H9 (cell line): Measurements from ENCODE around the gene MGAT4B. TPM values are rescaled to one million over a fixed set of nuclear protein-coding genes. Genes with fewer than 3 reads are reported as not detected.
A peak's percentile ranks its signal among the peaks of the same experiment; 100 is the strongest.

Experiments used
- DNase-seq: peaks from one replicate; pipeline ENCODE4 v3.0.0-alpha.2; 2017
- H2AFZ ChIP-seq: one replicate; pipeline ENCODE4 v1.6.1; 2013; ENCODE audit warnings: mild to moderate bottlenecking, low read length, control low read depth, moderate library complexity
- H2AK5ac ChIP-seq: 2 replicates; pipeline ENCODE4 v1.6.1; 2013; ENCODE audit warnings: low read length, control low read depth, mixed read lengths; ENCODE audit not compliant: insufficient read length
- H2BK120ac ChIP-seq: one replicate; pipeline ENCODE4 v1.6.1; 2013; ENCODE audit warnings: low read depth, mild to moderate bottlenecking, low read length, control low read depth, inconsistent platforms; ENCODE audit not compliant: poor library complexity, severe bottlenecking
- H2BK12ac ChIP-seq: 2 replicates; pipeline ENCODE4 v1.6.1; 2013; ENCODE audit warnings: low read length, control low read depth, mixed read lengths, low read depth; ENCODE audit not compliant: insufficient read length
- H2BK15ac ChIP-seq: 2 replicates; pipeline ENCODE4 v1.6.1; 2013; ENCODE audit warnings: low read depth, low read length, control low read depth
- H2BK20ac ChIP-seq: one replicate; pipeline ENCODE4 v1.6.1; 2013; ENCODE audit warnings: low read depth, mild to moderate bottlenecking, low read length, control low read depth, inconsistent platforms; ENCODE audit not compliant: poor library complexity, severe bottlenecking
- H2BK5ac ChIP-seq: 2 replicates; pipeline ENCODE4 v1.6.1; 2013; ENCODE audit warnings: low read length, control low read depth, mixed read lengths; ENCODE audit not compliant: insufficient read length
- H3K14ac ChIP-seq: 2 replicates; pipeline ENCODE4 v1.6.1; 2013; ENCODE audit warnings: low read length, control low read depth; ENCODE audit not compliant: insufficient read depth
- H3K18ac ChIP-seq: 2 replicates; pipeline ENCODE4 v1.6.1; 2013; ENCODE audit warnings: low read depth, mild to moderate bottlenecking, mixed read lengths, low read length, control low read depth; ENCODE audit not compliant: insufficient read length
- H3K23ac ChIP-seq: 2 replicates; pipeline ENCODE4 v1.6.1; 2013; ENCODE audit warnings: low read length, control low read depth, mixed read lengths, low read depth; ENCODE audit not compliant: insufficient read length
- H3K23me2 ChIP-seq: 2 replicates; pipeline ENCODE4 v1.6.1; 2013; ENCODE audit warnings: low read depth, mild to moderate bottlenecking, mixed read lengths, low read length, control low read depth; ENCODE audit not compliant: insufficient read length, poor library complexity, severe bottlenecking
- H3K27ac ChIP-seq: 2 replicates; pipeline ENCODE4 v1.5.1; 2013; ENCODE audit warnings: low read length, control low read depth, mixed read lengths, low read depth; ENCODE audit not compliant: insufficient read length
- H3K27me3 ChIP-seq: 2 replicates; pipeline ENCODE4 v1.6.1; 2013; ENCODE audit warnings: low read length, control low read depth, inconsistent platforms; ENCODE audit not compliant: insufficient read depth
- H3K4ac ChIP-seq: 2 replicates; pipeline ENCODE4 v1.6.1; 2013; ENCODE audit warnings: low read depth, mild to moderate bottlenecking, control low read depth, inconsistent platforms, low read length, moderate library complexity
- H3K4me1 ChIP-seq: 2 replicates; pipeline ENCODE4 v1.6.1; 2013; ENCODE audit warnings: low read length, control low read depth, inconsistent platforms; ENCODE audit not compliant: insufficient read depth
- H3K4me2 ChIP-seq: 2 replicates; pipeline ENCODE4 v1.6.1; 2013; ENCODE audit warnings: low read length, control low read depth, mixed read lengths; ENCODE audit not compliant: insufficient read length, insufficient read depth
- H3K56ac ChIP-seq: 2 replicates; pipeline ENCODE4 v1.6.1; 2013; ENCODE audit warnings: low read depth, mild to moderate bottlenecking, mixed read lengths, low read length, control low read depth; ENCODE audit not compliant: insufficient read length
- H3K79me1 ChIP-seq: 2 replicates; pipeline ENCODE4 v1.6.1; 2013; ENCODE audit warnings: low read depth, mild to moderate bottlenecking, moderate library complexity, low read length, control low read depth, inconsistent platforms; ENCODE audit not compliant: insufficient read depth, poor library complexity, severe bottlenecking
- H3K79me2 ChIP-seq: 2 replicates; pipeline ENCODE4 v1.6.1; 2013; ENCODE audit warnings: low read length, control low read depth, inconsistent platforms; ENCODE audit not compliant: insufficient read depth
- H3K9ac ChIP-seq: 2 replicates; pipeline ENCODE4 v1.6.1; 2013; ENCODE audit warnings: low read length, control low read depth, mixed read lengths; ENCODE audit not compliant: insufficient read length; ENCODE audit errors: extremely low read depth
- H3K9me3 ChIP-seq: one replicate; pipeline ENCODE4 v1.6.1; 2013; ENCODE audit warnings: low read depth, low read length, inconsistent platforms; ENCODE audit not compliant: control insufficient read depth
- H3T11ph ChIP-seq: one replicate; pipeline ENCODE4 v1.6.1; 2013; ENCODE audit warnings: mild to moderate bottlenecking, low read length, control low read depth, inconsistent platforms
- H4K20me1 ChIP-seq: one replicate; pipeline ENCODE4 v1.6.1; 2013; ENCODE audit not compliant: control insufficient read depth, insufficient read length, insufficient read depth
- H4K5ac ChIP-seq: 2 replicates; pipeline ENCODE4 v1.6.1; 2013; ENCODE audit warnings: low read depth, mild to moderate bottlenecking, mixed read lengths, low read length, control low read depth; ENCODE audit not compliant: insufficient read length
- H4K8ac ChIP-seq: replicated peaks from 2 replicates; pipeline ENCODE4 v1.6.1; 2013; ENCODE audit warnings: low read length, control low read depth, mixed read lengths, low read depth; ENCODE audit not compliant: insufficient read length
- H4K91ac ChIP-seq: 2 replicates; pipeline ENCODE4 v1.6.1; 2013; ENCODE audit warnings: low read depth, mild to moderate bottlenecking, moderate library complexity, mixed read lengths, low read length, control low read depth; ENCODE audit not compliant: insufficient read length
- H3K27ac Mint-ChIP-seq, 3 experiments: 2 replicates in 2 of 3; 3 replicates in 1 of 3; pipeline ENCODE4 v1.8.0; 2020 to 2021; ENCODE audit warnings: mixed read lengths in 3 of 3, mild to moderate bottlenecking in 1 of 3, moderate library complexity in 1 of 3
- H3K27me3 Mint-ChIP-seq: 2 replicates; pipeline ENCODE4 v1.8.0; 2021; ENCODE audit warnings: low read depth, mild to moderate bottlenecking, moderate library complexity, mixed read lengths
- H3K36me3 Mint-ChIP-seq, 3 experiments: 2 replicates in 2 of 3; 3 replicates in 1 of 3; pipeline ENCODE4 v1.8.0; 2020 to 2021; ENCODE audit warnings: low read depth in 3 of 3, mixed read lengths in 3 of 3; ENCODE audit not compliant: insufficient read depth in 1 of 3
- H3K4me1 Mint-ChIP-seq, 2 experiments: 2 replicates each; pipeline ENCODE4 v1.8.0; 2020; ENCODE audit warnings: mixed read lengths in 2 of 2
- H3K4me3 Mint-ChIP-seq, 2 experiments: 2 replicates in 1 of 2; 3 replicates in 1 of 2; pipeline ENCODE4 v1.8.0; 2020 to 2021; ENCODE audit warnings: mild to moderate bottlenecking in 2 of 2, mixed read lengths in 2 of 2, moderate library complexity in 1 of 2
- H3K9me3 Mint-ChIP-seq, 2 experiments: 2 replicates in 1 of 2; 3 replicates in 1 of 2; pipeline ENCODE4 v1.8.0; 2020; ENCODE audit warnings: mild to moderate bottlenecking in 2 of 2, mixed read lengths in 2 of 2, moderate library complexity in 1 of 2
- CTCF ChIP-seq: fragments of 200-600 bp; sonication (generic); conservative IDR thresholded peaks from 3 replicates; pipeline ENCODE4 v1.8.0; 2021; ENCODE audit warnings: antibody characterized with exemption, mild to moderate bottlenecking
- WGBS: extraction: QIAGEN DNeasy Blood & Tissue Kit; methylation state at CpG from one replicate; pipeline ENCODE4 v1.1.7; 2013; ENCODE audit warnings: missing lambda C conversion rate, low lambda C conversion rate, mixed read lengths; ENCODE audit not compliant: insufficient read length; ENCODE audit errors: extremely low coverage; 5-methylcytosine and 5-hydroxymethylcytosine counted together
- total RNA-seq: library from RNA; stranded (reverse); gene quantifications from 2 replicates; pipeline ENCODE4 v1.2.1, GENCODE V29; 2021

The MGAT4B gene
- total RNA-seq, 1 experiment from 2014 or later = 147 TPM

GRCh38 chr5:179854356-179854755 is 47.7 kb upstream of the MGAT4B start:
- Histone ChIP-seq H3K56ac (no peak overlapping the region), H3K27ac (no peak overlapping the region), H3K9ac (no peak overlapping the region), H3K14ac (no peak overlapping the region), H3K18ac (no peak overlapping the region), H4K8ac (no peak overlapping the region), H2BK15ac (no peak overlapping the region), H2BK5ac (no peak overlapping the region), H4K5ac (no peak overlapping the region), H2BK20ac (no peak overlapping the region), H3K4ac (no peak overlapping the region), H3K9me3 (no peaks in the 10 kb centered on the region), H3K79me1 (no peaks in the 10 kb centered on the region), H3K23ac (no peak overlapping the region), H2AK5ac (no peak overlapping the region), H3K23me2 (no peaks in the 10 kb centered on the region), H3K27me3 (no peaks in the 10 kb centered on the region), H3K79me2 (no peaks in the 10 kb centered on the region), H2BK120ac (no peak overlapping the region), H3K4me2 (no peak overlapping the region), H2AFZ (no peak overlapping the region), H4K20me1 (no peaks in the 10 kb centered on the region), H4K91ac (no peak overlapping the region), H2BK12ac (no peak overlapping the region), H3T11ph (no peak overlapping the region), H3K4me1 (no peaks in the 10 kb centered on the region)
- Mint-ChIP-seq H3K27ac (0 out of 7 replicates have a peak overlapping the region, but pooled peaks of 1 of the 3 experiments have one; percentile 20), H3K4me1 (peaks cover 3% of the 10 kb centered on the region in 2 experiments; a peak in 3 of 4 replicates), H3K27me3 (peaks cover 2% of the 10 kb centered on the region), H3K36me3 (peaks cover 17 to 29% (median 23%) of the 10 kb centered on the region in 3 experiments), H3K9me3 (no peaks in the 10 kb centered on the region), H3K4me3 (no peak overlapping the region)
- no peak for TF ChIP-seq CTCF
- DNase-seq = no peak
- 100% methylated on average over 2 of the region's 8 CpGs for WGBS
